ENCODE data around the gene GNAL.
A peak's percentile ranks its signal among the peaks of the same experiment; 100 is the strongest.

Gene GNAL

DNA sequence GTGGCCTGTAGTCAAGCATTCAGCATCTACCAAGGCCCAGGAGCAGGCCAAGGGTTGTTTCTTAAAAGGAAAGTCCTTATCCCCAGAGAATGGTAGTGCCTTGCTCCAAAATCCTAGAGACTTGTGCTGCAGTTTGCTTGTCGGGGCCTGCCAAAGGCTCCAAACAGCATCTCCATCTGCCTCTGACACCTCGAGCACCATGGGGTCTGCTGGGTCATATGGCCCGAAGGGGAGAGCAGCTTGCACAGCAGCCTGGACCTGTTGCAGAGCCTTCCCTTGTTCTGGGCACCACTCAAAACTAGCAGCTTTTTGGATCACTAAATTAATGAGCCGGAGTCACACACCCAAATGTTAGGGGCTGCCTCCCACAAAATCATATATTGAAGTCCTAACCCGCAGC, 35.7 kb downstream of the GNAL start:
- no peak for DNase-seq (ENCODE audit: low read depth in 2 of 2)

- no peak for DNase-seq (ENCODE audit: low read depth in 2 of 2)
Observed at GRCh38 chr18:11726556-11726955, 37.5 kb downstream of the GNAL start.

- DNase-seq (ENCODE audit: low read depth in 2 of 2) = no peak
Observed at GRCh38 chr18:11728249-11728648, 39.2 kb downstream of the GNAL start.

- no peak for DNase-seq (ENCODE audit: low read depth in 2 of 2)
Observed at GRCh38 chr18:11729556-11729955, 40.5 kb downstream of the GNAL start.

DNA sequence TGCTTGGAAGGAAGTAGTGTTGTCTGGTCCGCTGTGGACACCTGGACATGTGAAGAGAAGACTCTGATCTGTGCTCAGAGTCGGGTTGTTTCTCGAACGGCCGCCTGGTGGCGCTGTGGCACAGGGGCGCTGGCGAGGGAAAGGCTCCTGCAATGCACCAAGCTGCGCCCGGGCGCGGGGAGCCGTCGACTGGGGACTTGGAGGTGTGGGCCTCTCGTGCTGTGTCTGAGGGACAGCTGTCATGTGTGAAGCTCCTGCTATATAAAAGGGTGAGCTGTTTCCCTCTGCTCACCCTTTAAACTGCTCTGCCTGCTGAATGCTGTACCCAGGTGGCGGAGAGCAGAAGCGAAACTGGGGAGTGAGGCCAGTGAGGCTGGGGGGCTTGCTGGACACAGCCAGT, 44.0 kb downstream of the GNAL start:
- DNase-seq (ENCODE audit: low read depth in 2 of 2) = peak; percentile 17 to 26

GRCh38 chr18:11736656-11737055, 47.6 kb downstream of the GNAL start:
- no peak for DNase-seq (ENCODE audit: low read depth in 2 of 2)

DNA sequence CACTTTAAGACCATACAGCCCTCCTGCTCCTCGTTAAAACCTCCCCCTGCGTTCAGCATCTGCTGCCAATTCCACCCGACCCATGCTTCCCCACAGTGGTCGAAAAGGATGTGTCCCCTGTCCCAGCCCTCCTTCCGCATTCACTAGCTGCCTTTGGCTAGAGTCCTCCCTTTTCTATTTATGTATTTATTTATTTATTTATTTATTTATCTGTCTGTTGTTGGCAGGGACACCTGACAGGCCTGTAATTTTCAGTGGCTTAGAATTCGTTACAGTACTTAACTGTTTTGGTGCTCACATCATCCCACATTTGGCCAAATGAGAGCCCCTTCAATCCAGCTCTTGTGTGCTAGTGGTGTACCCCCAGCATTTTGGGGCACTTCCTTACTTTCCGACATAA, 50.8 kb downstream of the GNAL start:
- DNase-seq (ENCODE audit: low read depth in 2 of 2) = no peak

DNA sequence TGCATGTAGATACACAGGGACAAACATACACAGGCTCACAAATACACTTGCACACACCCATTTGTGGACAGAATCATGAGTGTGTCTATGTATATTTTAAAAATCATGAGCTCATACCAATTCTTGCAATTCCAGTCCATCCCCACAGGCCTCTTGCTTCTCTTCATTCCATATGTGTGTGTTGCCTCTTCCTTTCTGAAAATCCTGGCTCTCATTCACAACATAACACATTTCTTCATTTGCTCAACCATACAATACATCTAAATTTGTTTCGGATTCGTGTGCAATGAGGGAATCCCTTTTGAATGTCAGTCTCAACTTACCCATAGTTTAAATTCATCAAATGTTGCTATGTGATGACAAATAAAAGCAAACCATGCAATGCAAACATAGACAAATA, 51.4 kb downstream of the GNAL start:
- no peak for DNase-seq (ENCODE audit: low read depth in 2 of 2)

- DNase-seq (ENCODE audit: low read depth in 2 of 2) = no peak
Observed at GRCh38 chr18:11741505-11742145, 52.6 kb downstream of the GNAL start.

GRCh38 chr18:11745521-11745920, 56.5 kb downstream of the GNAL start:
- no peak for DNase-seq (ENCODE audit: low read depth in 2 of 2)

GRCh38 chr18:11747286-11747685, 58.2 kb downstream of the GNAL start:
- no peak for DNase-seq (ENCODE audit: low read depth in 2 of 2)

- no peak for DNase-seq (ENCODE audit: low read depth in 2 of 2)
Observed at GRCh38 chr18:11747731-11748130, 58.7 kb downstream of the GNAL start.

- DNase-seq (ENCODE audit: low read depth in 2 of 2) = no peak
Observed at GRCh38 chr18:11749305-11749704, 60.2 kb downstream of the GNAL start.

DNA sequence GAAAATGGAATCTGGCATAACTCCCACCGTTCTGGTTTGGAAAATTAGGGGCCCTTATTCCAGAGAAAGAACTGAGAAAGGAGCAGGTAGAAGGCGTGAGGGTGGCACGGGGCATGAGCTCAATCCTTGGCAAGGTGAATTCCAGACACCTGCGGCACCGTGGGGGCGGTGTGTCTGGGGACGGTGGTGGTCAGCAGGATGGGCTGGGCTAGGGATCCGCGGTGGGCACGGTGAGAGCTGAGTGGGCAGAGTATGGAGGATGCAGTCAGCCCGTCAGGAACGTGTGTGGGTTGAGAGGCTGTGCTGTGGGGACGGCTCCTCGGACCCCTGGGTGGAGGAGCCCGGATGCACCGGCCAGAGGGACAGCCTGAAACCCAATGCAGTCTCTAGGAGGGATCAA, 61.1 kb downstream of the GNAL start:
- DNase-seq (ENCODE audit: low read depth in 2 of 2) = no peak

DNA sequence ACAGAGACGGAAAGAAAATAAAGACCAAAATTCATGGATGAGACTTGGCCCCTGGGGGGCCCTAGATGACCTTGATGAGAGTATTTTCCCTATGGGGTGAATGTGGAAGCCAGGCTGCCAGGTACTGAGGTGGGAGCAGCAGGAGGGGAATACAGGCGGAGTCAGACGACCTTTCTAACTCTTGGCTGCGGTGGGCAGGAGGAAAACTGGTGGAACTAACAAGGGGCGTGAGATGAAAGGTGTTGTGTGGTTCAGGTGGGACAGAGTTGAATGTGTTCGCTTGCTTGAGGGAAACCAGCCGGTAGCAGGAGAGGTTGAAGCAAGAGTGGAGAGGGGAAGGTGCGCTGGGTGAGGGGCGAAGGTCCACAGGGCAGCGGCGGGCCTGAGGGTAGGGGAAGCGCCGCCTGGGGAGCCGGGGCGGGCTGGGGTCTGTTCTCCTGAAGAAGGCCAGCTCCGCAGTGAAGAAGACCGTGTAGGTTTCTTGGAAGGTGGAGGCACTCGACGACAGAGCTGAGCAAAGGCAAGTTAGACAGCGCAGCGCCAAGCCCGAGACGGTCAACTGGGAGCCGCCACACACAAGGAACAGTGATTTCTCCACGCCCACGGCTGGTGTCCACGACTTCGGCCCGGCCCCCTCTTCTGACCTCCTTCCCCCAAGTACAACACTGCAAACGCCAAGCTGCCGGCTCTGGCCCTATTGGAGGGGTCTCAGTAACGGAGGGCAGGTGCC, 61.7 kb downstream of the GNAL start:
- DNase-seq (ENCODE audit: low read depth in 2 of 2) = no peak

GRCh38 chr18:11751341-11752115, 62.5 kb downstream of the GNAL start:
- DNase-seq (ENCODE audit: low read depth in 2 of 2) = no peak

- DNase-seq (ENCODE audit: low read depth in 2 of 2) = no peak
Observed at GRCh38 chr18:11752116-11752911, 63.2 kb downstream of the GNAL start.

- DNase-seq (ENCODE audit: low read depth in 2 of 2) = no peak
Observed at GRCh38 chr18:11754979-11755378, 65.9 kb downstream of the GNAL start.

DNA sequence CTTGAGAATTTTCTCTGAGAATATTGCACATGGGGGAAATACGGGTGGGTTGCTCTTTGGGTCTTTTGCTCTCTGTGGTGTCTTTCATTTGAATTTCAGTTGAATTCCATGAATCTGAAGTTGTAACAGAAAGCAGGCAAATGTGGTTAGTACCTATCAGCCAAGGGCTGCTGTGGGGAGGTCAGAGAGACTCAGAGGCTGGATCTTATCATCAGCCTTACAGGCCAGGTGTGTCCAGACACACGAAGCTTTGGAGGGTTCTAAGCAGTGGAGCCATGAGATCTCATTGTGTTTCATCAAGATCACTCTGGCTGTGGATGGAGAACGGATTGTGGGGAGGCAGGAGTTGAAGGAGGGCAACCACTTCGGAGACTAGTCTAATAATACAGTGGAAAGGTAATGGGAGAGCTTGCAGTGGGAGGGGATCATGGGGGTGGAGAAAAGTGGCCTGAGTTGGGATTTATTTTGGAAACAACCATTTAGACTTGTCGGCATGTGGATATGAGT, 68.1 kb downstream of the GNAL start:
- no peak for DNase-seq (ENCODE audit: low read depth in 2 of 2)

DNA sequence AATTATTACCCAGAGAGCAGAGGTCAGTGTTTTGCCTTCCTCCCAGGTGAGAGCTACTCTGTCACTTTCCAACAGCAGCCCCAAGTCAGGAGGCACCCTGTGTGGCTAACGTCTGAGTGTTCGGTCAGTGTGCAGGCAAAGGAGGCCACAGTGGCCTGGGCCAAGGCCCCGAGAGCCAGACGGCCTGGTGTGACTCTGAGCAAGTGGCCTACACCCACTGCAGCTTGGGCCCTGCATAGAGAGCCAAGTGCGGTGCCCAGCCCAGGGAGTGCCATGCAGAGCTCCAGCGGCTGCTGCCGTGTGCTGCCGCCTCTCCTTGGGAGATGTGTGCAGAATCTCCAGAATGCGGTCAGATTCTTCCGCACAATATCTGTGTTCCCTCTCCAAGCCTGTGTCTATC, 70.4 kb downstream of the GNAL start:
- DNase-seq (ENCODE audit: low read depth in 2 of 2) = no peak

DNA sequence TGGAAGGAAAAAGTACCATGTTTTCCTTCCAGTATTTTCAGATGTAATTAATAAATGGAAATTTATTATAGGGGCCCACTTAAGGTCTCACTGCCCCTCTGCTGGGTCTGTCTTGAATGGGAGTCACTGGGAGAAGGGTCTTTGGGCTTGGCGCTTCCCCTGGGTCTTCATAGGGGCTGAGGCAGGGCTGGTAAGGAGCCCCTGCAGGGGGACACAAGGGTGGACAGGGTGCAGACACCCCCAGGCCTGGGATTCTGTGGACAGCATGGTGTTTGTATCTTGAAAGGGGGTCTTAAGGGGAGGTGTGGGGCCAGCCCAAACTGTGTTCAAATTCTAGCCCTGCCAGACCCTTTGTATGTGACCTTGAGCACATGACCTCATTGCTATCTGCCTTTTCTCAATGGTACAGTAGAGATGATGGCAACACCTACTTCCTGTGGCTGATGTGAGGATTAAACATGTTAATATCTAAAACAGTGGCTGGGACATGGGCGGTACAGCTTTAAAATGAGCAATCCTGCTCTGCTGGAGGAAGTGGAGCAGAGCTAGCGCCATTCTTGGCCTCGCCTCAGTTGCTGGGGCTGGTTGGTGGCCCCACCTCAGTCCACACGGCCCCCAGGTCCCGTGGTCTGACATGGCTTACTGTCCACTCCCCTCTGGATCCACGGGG, 71.6 kb downstream of the GNAL start:
- DNase-seq (ENCODE audit: low read depth in 2 of 2) = no peak

Measured in stimulated activated CD8-positive, alpha-beta memory T cell treated with anti-CD3 and anti-CD28 coated beads, Interleukin-7, amount 100 ng/mL, for 4 hours (primary cell).